ENCODE results near the gene EGLN3. TPM values are rescaled to one million over a fixed set of nuclear protein-coding genes. Genes with fewer than 3 reads are reported as not detected.

The EGLN3 gene
- total RNA-seq, 1 experiment from 2014 or later, result 9.5 TPM

DNA sequence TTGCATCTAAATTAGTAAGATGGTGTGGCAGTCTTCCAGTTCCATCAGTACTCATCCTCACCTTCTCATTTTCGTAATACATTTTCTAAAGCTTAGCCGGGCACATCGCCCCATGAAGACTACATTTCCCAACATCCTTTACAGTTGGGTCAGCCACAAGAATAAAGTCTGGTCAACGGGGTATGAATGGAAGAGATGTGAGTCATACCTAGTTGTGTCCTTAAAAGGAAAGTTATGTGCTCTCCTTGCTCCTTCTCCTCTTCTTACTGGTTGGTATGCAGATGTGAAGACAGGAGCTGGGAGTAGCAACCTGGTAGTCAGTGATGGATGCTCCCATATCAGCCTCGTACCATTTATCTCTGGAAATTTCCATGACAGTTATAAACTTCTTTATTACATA lies 35.9 kb upstream of the EGLN3 start:
- no TSS peak for BruUV-seq (replicated peaks)
- DNase-seq, result peak; percentile 37 to 54
- POLR2A ChIA-PET, result no interaction called here

DNA sequence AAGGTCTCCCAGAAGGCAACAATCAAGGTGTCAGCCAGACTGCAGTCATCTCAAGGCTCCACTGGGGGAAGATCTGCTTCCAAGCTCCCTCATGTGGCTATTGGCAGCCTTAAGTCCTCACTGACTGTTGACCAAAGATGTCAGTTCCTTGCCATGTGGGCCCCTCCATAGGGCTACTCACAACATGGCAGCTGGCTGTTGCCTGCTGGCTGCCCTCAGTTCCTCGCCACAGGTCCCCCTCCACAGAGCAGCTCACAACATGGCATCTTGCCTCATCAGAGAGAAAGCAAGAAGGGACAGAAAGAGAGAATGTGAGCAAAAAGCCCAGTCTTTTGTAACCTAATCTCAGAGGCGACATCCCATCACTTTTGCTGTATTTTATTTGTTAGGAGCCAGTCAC lies 34.4 kb upstream of the EGLN3 start:
- no peaks in the 10 kb centered on the region for H3K9me3 ChIP-seq
- no peak overlapping the region for H3K4me3 Mint-ChIP-seq (ENCODE audit: unreplicated experiment)
- H3K4me1 Mint-ChIP-seq (ENCODE audit: low read depth, unreplicated experiment), result peaks cover 15% of the 10 kb centered on the region
- CTCF ChIA-PET, result no interaction called here
- no peaks in the 10 kb centered on the region for H3K36me3 ChIP-seq (ENCODE audit: control insufficient read depth, insufficient read depth, low read length)
- H3K4me1 ChIP-seq, result peaks cover 21% of the 10 kb centered on the region
- no peaks in the 10 kb centered on the region for H3K27me3 ChIP-seq (replicated peaks; ENCODE audit: control insufficient read depth, insufficient read depth, low read length)
- H3K4me3 ChIP-seq (ENCODE audit: low read depth, low read length), result no peak overlapping the region
- DNase-seq, result no peak
- no TSS peak for BruUV-seq (replicated peaks)
- POLR2A ChIA-PET, result no interaction called here
- H3K36me3 Mint-ChIP-seq (ENCODE audit: insufficient read depth, unreplicated experiment), result no peaks in the 10 kb centered on the region
- no peak overlapping the region for H3K27ac Mint-ChIP-seq (ENCODE audit: unreplicated experiment)
- no peaks in the 10 kb centered on the region for H3K9me3 Mint-ChIP-seq (ENCODE audit: unreplicated experiment)
- H3K27me3 Mint-ChIP-seq (ENCODE audit: insufficient read depth, unreplicated experiment), result no peaks in the 10 kb centered on the region
- intact Hi-C loops (cut with micrococcal nuclease; ENCODE audit: unreplicated experiment), result no loop called here
- TF ChIP-seq, protein P1, sequence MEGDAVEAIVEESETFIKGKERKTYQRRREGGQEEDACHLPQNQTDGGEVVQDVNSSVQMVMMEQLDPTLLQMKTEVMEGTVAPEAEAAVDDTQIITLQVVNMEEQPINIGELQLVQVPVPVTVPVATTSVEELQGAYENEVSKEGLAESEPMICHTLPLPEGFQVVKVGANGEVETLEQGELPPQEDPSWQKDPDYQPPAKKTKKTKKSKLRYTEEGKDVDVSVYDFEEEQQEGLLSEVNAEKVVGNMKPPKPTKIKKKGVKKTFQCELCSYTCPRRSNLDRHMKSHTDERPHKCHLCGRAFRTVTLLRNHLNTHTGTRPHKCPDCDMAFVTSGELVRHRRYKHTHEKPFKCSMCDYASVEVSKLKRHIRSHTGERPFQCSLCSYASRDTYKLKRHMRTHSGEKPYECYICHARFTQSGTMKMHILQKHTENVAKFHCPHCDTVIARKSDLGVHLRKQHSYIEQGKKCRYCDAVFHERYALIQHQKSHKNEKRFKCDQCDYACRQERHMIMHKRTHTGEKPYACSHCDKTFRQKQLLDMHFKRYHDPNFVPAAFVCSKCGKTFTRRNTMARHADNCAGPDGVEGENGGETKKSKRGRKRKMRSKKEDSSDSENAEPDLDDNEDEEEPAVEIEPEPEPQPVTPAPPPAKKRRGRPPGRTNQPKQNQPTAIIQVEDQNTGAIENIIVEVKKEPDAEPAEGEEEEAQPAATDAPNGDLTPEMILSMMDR (IDR thresholded peaks at IDR 0.05; ENCODE audit: insufficient read depth in 1 of 2, low read depth in 1 of 2, low read length in 1 of 2, severe bottlenecking in 1 of 2, unreplicated experiment in 1 of 2), result peak in 1 of 2 experiments; percentile 2

More for the DNA sequence above, 35.9 kb upstream of the EGLN3 start:
- peaks cover 31% of the 10 kb centered on the region for H3K4me1 ChIP-seq
- TF ChIP-seq, protein P1 (IDR thresholded peaks at IDR 0.05; ENCODE audit: insufficient read depth in 1 of 2, low read depth in 1 of 2, low read length in 1 of 2, severe bottlenecking in 1 of 2, unreplicated experiment in 1 of 2), result no peak
- H3K4me3 ChIP-seq (ENCODE audit: low read depth, low read length), result no peak overlapping the region
- CTCF ChIA-PET, result no interaction called here
- Mint-ChIP-seq H3K4me1 (ENCODE audit: low read depth, unreplicated experiment) (peaks cover 24% of the 10 kb centered on the region), H3K9me3 (ENCODE audit: unreplicated experiment) (no peaks in the 10 kb centered on the region), H3K27ac (ENCODE audit: unreplicated experiment) (no peak overlapping the region), H3K36me3 (ENCODE audit: insufficient read depth, unreplicated experiment) (no peaks in the 10 kb centered on the region), H3K27me3 (ENCODE audit: insufficient read depth, unreplicated experiment) (no peaks in the 10 kb centered on the region), H3K4me3 (ENCODE audit: unreplicated experiment) (no peak overlapping the region)
- intact Hi-C loops (cut with micrococcal nuclease; ENCODE audit: unreplicated experiment), result no loop called here
- no peaks in the 10 kb centered on the region for H3K36me3 ChIP-seq (ENCODE audit: control insufficient read depth, insufficient read depth, low read length)
- H3K9me3 ChIP-seq, result no peaks in the 10 kb centered on the region
- H3K27me3 ChIP-seq (replicated peaks; ENCODE audit: control insufficient read depth, insufficient read depth, low read length), result no peaks in the 10 kb centered on the region

DNA sequence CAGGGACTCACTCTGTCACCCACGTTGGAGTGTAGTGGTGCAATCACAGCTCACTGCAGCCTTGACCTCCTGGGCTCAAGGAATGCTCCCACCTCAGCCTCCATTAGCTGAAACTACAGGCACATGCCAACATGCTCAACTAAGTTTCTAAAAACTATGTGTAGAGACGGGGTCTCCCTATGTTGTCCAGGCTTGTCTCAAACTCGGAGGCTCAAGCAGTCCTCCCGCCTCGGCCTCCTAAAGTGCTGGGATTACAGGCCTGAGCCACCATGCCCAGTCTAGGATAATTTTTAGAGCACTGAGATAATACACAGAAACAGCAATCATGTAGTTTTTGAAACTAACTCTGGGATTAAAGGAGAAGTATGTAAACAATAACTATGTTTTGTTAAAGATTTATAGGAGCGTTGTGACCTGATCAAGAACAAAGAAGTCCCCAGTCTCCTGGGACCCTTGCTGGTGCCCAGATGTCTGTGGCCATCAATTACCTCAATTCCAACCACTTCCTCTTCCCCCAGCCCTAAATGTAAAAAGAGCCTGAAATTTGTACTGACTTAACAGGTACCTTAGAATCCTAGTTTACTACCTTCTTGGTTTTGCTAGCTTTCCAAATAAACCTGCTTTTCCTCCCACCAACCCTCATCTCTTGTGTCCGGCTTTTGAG lies 28.9 kb upstream of the EGLN3 start:
- Mint-ChIP-seq H3K4me3 (ENCODE audit: unreplicated experiment) (no peak overlapping the region), H3K9me3 (ENCODE audit: unreplicated experiment) (no peaks in the 10 kb centered on the region), H3K27me3 (ENCODE audit: insufficient read depth, unreplicated experiment) (no peaks in the 10 kb centered on the region), H3K27ac (ENCODE audit: unreplicated experiment) (no peak overlapping the region), H3K36me3 (ENCODE audit: insufficient read depth, unreplicated experiment) (no peaks in the 10 kb centered on the region), H3K4me1 (ENCODE audit: low read depth, unreplicated experiment) (no peaks in the 10 kb centered on the region)
- Histone ChIP-seq H3K4me1 (no peaks in the 10 kb centered on the region), H3K4me3 (ENCODE audit: low read depth, low read length) (no peak overlapping the region), H3K9me3 (no peaks in the 10 kb centered on the region), H3K36me3 (ENCODE audit: control insufficient read depth, insufficient read depth, low read length) (no peaks in the 10 kb centered on the region), H3K27me3 (replicated peaks; ENCODE audit: control insufficient read depth, insufficient read depth, low read length) (no peaks in the 10 kb centered on the region)
- ChIA-PET CTCF (no interaction called here), POLR2A (no interaction called here)
- TF ChIP-seq, protein P1 (IDR thresholded peaks at IDR 0.05; ENCODE audit: insufficient read depth in 1 of 2, low read depth in 1 of 2, low read length in 1 of 2, severe bottlenecking in 1 of 2, unreplicated experiment in 1 of 2), result no peak
- no peak for DNase-seq
- BruUV-seq (replicated peaks), result no TSS peak
- intact Hi-C loops (cut with micrococcal nuclease; ENCODE audit: unreplicated experiment), result no loop called here

Measured in Caco-2 (cell line).